ENCODE results near the gene GPR153.
"Not testable (repeated sequence)": the region's sequence is repeated elsewhere in the genome, so short reads cannot be mapped to it uniquely, and the experiment has no call there.

Gene GPR153

DNA sequence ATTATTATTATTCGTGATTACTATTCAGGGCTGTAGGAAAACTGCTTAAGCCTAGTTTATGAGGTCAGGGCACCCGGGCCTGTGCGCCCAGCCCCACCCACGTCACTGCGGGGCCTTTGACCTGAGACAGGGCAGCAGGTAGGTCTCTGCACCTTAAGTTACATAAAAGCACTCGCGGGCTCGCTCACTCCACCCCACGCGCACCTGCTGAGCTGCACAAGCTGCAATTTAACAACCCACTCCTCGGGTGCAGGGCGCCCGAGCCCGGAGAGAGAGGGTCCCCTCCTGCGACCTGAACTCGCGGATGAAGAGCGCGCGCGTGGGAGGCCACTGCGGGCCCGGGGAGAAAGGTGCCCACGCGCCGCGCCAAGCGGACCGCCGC, 25.6 kb downstream of the GPR153 start:
- in situ Hi-C loops (cut with MboI; ENCODE audit: low sequenced_read_pairs) = no loop called here

DNA sequence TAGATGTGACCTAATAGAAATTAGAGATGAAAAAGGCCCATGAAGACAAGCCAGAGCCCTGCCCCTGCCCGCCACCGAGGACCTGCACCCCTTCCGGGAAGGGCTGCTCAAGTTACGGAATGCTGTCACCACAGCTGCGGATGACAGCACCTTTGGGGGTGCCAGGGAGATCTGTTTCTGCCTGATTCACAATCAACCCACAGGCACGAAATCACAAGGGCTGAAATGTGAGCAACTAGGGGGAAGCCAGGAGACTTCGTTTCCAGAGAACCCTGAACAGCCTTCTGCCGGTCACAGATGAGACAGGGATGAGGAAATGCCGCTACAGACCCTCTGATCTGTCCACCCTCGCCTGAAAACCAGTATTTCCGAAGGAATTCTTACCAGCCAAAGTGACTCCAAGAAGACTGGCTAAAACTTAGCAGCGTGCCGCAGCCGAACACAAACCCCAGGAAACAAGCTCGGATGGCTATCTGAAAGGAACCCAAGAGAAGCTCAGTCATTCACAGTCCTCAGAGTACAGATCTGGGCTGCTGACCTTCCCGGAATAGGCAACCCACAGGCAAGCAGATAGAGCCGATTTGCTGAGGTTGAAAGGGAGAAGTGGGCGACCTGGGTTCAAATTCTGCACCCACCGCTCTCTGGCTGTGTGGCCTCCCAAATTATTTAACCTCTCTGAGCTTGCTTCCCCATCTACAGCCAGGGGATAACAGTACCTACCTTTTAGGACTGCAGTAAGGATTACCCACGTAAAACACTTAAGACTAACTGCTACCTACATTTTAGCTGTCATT, 26.2 kb downstream of the GPR153 start:
- in situ Hi-C loops (cut with MboI; ENCODE audit: low sequenced_read_pairs) = no loop called here

GRCh38 chr1:6233376-6233775, 27.5 kb downstream of the GPR153 start:
- in situ Hi-C loops (cut with MboI; ENCODE audit: low sequenced_read_pairs) = no loop called here

GRCh38 chr1:6225651-6226050, 35.2 kb downstream of the GPR153 start:
- in situ Hi-C loops (cut with MboI; ENCODE audit: low sequenced_read_pairs) = no loop called here

DNA sequence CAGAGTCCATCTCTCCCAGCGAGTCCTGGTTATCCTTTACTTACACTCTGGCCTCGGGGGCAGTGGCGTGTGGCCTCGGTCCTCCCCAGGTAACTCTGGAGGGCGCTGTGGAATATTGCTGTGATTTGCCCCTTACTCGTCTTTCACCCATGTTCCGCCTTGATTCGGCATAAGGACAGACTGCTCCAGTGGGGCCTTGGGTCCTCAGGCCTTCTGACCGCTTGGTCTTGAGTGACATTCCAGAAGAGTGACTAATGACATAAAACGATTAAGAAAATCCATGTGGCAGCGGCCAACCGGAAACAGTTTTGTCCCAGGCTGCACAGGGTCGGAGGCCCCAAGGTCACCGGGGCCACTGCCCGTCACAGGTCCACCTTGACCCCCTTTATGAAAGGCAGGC, 36.2 kb downstream of the GPR153 start:
- in situ Hi-C loops (cut with MboI; ENCODE audit: low sequenced_read_pairs) = no loop called here

- in situ Hi-C loops (cut with MboI; ENCODE audit: low sequenced_read_pairs) = no loop called here
Measured at GRCh38 chr1:6223617-6224016, 37.3 kb downstream of the GPR153 start.

- in situ Hi-C loops (cut with MboI; ENCODE audit: low sequenced_read_pairs) = no loop called here
Measured at GRCh38 chr1:6222636-6223035, 38.3 kb downstream of the GPR153 start.

- in situ Hi-C loops (cut with MboI; ENCODE audit: low sequenced_read_pairs) = no loop called here
Measured at GRCh38 chr1:6221210-6221784, 39.6 kb downstream of the GPR153 start.

DNA sequence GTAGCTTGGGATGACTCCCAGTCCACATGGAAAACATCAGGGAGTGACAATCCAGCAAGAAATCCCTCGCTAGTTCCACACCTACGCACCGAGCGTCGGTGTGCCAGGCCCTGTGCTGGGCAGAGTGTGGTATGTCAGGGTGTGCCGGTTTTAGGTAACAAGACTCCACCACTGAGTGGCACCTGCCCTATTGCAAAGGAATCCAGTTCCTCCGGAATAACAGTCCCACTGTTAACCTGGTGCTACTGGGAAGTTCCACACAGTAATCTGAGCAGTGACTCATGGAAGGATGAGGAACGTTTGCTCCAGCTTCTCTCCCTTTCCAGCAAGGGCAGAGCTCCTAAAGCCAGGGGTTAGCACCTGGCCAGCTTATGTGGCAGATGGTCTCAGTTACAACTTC, 40.7 kb downstream of the GPR153 start:
- in situ Hi-C loops (cut with MboI; ENCODE audit: low sequenced_read_pairs) = no loop called here

DNA sequence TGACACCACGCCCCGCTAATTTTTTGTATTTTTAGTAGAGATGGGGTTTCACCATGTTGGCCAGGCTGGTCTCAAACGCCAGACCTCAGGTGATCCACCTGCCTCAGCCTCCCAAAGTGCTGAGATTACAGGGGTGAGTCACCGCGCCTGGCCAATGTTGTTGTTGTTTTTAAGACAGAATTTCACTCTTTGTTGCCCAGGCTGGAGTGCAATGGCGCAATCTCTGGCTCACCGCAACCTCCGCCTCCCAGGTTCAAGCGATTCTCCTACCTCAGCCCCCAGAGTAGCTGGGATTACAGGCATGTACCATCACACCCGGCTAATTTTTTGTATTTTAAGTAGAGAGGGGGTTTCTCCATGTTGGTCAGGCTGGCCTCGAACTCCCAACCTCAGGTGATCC, 41.3 kb downstream of the GPR153 start:
- in situ Hi-C loops (cut with MboI; ENCODE audit: low sequenced_read_pairs) = not testable (repeated sequence)

GRCh38 chr1:6218375-6219164, 42.3 kb downstream of the GPR153 start:
- in situ Hi-C loops (cut with MboI; ENCODE audit: low sequenced_read_pairs) = no loop called here

- in situ Hi-C loops (cut with MboI; ENCODE audit: low sequenced_read_pairs) = no loop called here
Measured at GRCh38 chr1:6212193-6212959, 48.5 kb downstream of the GPR153 start.

DNA sequence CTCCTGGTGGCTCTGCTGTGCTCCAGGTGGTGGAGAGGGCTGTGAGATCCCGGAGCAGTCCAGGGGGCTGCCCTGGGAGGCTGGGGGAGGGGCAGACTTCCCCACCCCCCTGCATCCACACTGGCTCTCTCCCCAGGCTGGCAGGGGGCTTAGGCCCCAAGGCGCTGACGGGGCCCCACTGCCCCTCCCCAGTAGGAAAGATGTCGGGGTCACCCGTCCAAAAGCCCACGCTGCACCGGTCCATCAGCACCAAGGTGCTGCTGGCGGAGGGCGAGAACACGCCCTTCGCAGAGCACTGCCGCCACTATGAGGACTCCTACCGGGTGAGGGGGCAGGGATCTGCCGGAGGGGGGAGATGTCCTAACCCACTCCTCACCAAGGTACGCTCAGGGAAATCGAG, 49.2 kb downstream of the GPR153 start:
- in situ Hi-C loops (cut with MboI; ENCODE audit: low sequenced_read_pairs) = no loop called here

GRCh38 chr1:6210591-6211355, 50.1 kb downstream of the GPR153 start:
- in situ Hi-C loops (cut with MboI; ENCODE audit: low sequenced_read_pairs) = no loop called here

DNA sequence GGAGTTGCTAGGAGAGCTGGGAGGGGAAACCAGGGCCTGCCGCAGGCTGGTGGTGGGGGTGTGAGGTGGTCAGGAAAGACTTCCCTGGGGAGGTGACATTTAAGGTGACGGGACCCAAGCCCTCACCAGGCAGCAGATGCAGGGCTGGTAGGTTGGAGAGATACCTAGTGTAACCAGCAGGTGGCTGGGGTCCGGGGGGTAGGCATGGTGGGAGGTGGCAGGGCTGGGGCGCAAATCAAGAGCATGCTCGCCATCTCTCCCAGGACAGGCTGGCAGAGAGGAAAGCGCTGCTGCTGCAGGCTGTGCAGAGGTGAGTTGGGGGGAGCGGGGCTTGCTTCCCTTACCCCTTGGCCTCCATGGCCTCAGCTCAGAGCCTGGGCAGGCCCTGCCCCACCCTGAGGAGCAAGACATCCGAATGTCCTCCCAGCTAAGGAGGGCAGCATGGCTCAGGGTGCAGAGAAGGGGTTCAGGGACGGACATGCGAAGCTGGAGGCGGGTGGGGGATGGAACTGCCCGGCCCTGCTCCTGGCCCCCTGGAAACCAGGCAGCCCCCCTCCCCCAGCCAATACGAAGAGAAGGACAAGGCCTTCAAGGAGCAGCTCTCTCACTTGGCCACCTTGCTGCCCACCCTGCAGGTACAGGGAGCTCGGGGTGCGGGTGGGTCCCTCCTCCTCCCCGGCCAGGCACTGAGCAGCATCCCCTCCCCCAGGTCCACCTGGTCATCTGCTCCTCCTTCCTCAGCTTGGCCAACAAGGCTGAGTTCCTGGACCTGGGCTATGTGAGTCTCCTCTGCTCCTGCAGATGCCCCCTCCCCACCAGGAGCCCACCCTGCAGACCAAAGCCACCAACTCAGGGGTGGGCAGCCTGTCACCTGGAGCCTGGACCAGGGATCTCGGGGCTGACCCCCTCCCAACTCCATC, 51.0 kb downstream of the GPR153 start:
- in situ Hi-C loops (cut with MboI; ENCODE audit: low sequenced_read_pairs) = no loop called here

DNA sequence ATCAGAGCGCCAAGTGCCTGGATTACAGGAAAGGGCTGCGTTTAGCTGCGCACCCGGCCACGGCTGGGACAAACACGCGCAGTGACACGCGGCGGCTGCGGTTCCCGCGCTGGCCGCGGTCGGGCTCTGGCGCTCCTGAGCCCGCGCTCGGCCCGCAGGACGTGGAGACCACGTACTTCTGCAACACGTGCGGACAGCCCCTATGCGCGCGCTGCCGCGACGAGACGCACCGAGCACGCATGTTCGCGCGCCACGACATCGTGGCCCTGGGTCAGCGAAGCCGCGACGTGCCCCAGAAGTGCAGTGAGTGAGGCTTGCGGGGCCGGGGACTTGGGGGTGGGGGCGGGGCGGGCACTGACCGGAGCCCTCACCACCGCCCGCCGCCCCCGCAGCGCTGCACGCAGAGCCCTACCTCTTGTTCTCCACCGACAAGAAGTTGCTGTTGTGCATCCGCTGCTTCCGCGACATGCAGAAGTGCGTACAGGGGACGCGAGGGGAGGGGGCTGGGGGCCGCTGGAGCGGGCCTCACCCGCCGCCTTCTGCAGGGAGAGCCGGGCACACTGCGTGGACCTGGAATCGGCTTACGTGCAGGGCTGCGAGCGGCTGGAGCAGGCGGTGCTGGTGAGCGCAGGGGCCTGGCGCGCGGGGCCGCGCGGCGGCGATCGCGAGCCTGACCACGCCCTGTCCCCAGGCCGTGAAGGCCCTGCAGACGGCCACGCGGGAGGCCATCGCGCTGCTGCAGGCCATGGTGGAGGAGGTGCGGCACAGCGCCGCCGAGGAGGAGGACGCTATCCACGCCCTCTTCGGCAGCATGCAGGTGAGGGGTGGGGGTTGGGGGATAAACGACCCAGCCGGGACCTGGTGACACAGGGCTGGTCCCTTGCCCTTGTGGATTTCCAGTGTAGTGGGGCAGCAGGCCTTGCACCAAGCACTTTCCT, 51.9 kb downstream of the GPR153 start:
- in situ Hi-C loops (cut with MboI; ENCODE audit: low sequenced_read_pairs) = no loop called here

DNA sequence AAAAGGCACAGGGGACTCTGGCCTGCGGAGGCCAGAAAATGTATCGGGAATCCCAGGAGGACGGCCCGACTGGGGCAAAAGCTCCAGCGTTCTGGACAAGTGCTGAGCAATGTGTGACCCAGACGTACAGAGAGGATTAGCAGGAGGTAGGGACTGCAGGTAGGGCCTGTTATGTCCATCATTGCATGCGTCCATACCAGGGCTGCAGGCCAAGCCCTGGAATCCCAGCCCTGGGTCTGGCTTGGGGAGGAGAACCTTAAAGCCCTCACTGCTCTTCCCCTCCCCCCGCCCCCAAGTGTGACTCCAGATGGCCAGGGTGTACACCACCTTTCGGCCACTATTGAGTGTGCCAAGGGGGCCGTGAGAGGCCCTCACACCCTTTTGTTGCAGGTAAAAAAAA, 53.0 kb downstream of the GPR153 start:
- in situ Hi-C loops (cut with MboI; ENCODE audit: low sequenced_read_pairs) = no loop called here
